ENCODE results near the gene NUCKS1. TPM values are rescaled to one million over a fixed set of nuclear protein-coding genes. Genes with fewer than 3 reads are reported as not detected.
A peak's percentile ranks its signal among the peaks of the same experiment; 100 is the strongest.

Gene NUCKS1
- total RNA-seq, 1 donor from 2014 or later: 42.1 TPM

- Histone ChIP-seq H3K27ac (peak overlapping the region; percentile 99), H3K4me3 (peak overlapping the region; percentile 88 to 92), H3K27me3 (no peaks in the 10 kb centered on the region), H3K9me3 (no peaks in the 10 kb centered on the region), H3K36me3 (no peaks in the 10 kb centered on the region), H3K4me1 (peaks cover 0 to 23% of the 10 kb centered on the region in 2 donors)
- intact Hi-C loops (cut with DNase I): loop anchor here (1.0 kb wide), 2 partner anchors 26 to 64 kb away; partner anchors contain the start of genes RAB29 and SLC41A1
- peak in 1 of 3 experiments; percentile 14 for TF ChIP-seq CTCF (IDR thresholded peaks at IDR 0.05)
- DNase-seq (ENCODE audit: low spot score in 2 of 2): peak; percentile 85 to 96
These were observed 496 bp downstream of the NUCKS1 start for GRCh38 chr1:205749234-205750137.

- Histone ChIP-seq H3K27me3 (no peaks in the 10 kb centered on the region), H3K4me3 (peak overlapping the region; percentile 88 to 92), H3K36me3 (no peaks in the 10 kb centered on the region), H3K9me3 (no peaks in the 10 kb centered on the region), H3K4me1 (peaks cover 0 to 23% of the 10 kb centered on the region in 2 donors), H3K27ac (peak overlapping the region; percentile 99)
- no peak for DNase-seq (ENCODE audit: low spot score in 2 of 2)
- intact Hi-C loops (cut with DNase I): loop anchor here (1.0 kb wide), 1 partner anchor 65 kb away; the partner anchor contains the start of gene SLC41A1
- TF ChIP-seq CTCF (IDR thresholded peaks at IDR 0.05): no peak
These were observed 1.4 kb downstream of the NUCKS1 start for GRCh38 chr1:205748403-205749233.

GRCh38 chr1:205746757-205747412, 3.1 kb downstream of the NUCKS1 start:
- no peak overlapping the region for H3K27ac ChIP-seq
- no peaks in the 10 kb centered on the region for H3K9me3 ChIP-seq
- peak overlapping the region in 1 of 2 donors; percentile 92 for H3K4me3 ChIP-seq
- H3K27me3 ChIP-seq: no peaks in the 10 kb centered on the region
- no peaks in the 10 kb centered on the region for H3K36me3 ChIP-seq
- intact Hi-C loops (cut with DNase I): no loop called here
- peaks cover 0 to 27% of the 10 kb centered on the region in 2 donors for H3K4me1 ChIP-seq
- no peak for TF ChIP-seq CTCF (IDR thresholded peaks at IDR 0.05)
- no peak for DNase-seq (ENCODE audit: low spot score in 2 of 2)

- no peaks in the 10 kb centered on the region for H3K36me3 ChIP-seq
- intact Hi-C loops (cut with DNase I): no loop called here
- H3K9me3 ChIP-seq: no peaks in the 10 kb centered on the region
- H3K27ac ChIP-seq: no peak overlapping the region
- H3K27me3 ChIP-seq: no peaks in the 10 kb centered on the region
- no peak for DNase-seq (ENCODE audit: low spot score in 2 of 2)
- no peak for TF ChIP-seq CTCF (IDR thresholded peaks at IDR 0.05)
- no peak overlapping the region for H3K4me3 ChIP-seq
- peaks cover 0 to 28% of the 10 kb centered on the region in 2 donors for H3K4me1 ChIP-seq
These were observed 5.6 kb downstream of the NUCKS1 start for GRCh38 chr1:205744403-205744802.

- Histone ChIP-seq H3K4me3 (no peak overlapping the region), H3K27me3 (no peaks in the 10 kb centered on the region), H3K27ac (no peak overlapping the region), H3K9me3 (no peaks in the 10 kb centered on the region), H3K36me3 (no peaks in the 10 kb centered on the region), H3K4me1 (peaks cover 0 to 28% of the 10 kb centered on the region in 2 donors)
- TF ChIP-seq CTCF (IDR thresholded peaks at IDR 0.05): no peak
- intact Hi-C loops (cut with DNase I): no loop called here
- no peak for DNase-seq (ENCODE audit: low spot score in 2 of 2)
These were observed 6.0 kb downstream of the NUCKS1 start for GRCh38 chr1:205743977-205744376.
